K562 (cell line): ENCODE data around the gene FANCI. TPM values are rescaled to one million over a fixed set of nuclear protein-coding genes. Genes with fewer than 3 reads are reported as not detected.

Experiments
- ATAC-seq: fragments of 200-7000 bp; cut with Tn5 transposase; 3 replicates; pipeline ENCODE4 v1.9.1; 2020; ENCODE audit warnings: moderate library complexity
- BruUV-seq: library from RNA; stranded (reverse); fragments of 400-500 nt; replicated peaks from 2 replicates; lab custom pipeline; 2021; lab: Mats Ljungman, UMichigan
- CTCF ChIA-PET: fragments of 300-600 bp; formaldehyde crosslinking; extraction: SDS; loops from one replicate; lab custom pipeline; 2021; ENCODE audit warnings: low intra/inter-chr PET ratio; lab: Yijun Ruan, JAX
- POLR2A ChIA-PET: fragments of 300-600, 350-650 bp; sonication (Branson Sonifier 250); formaldehyde crosslinking; extraction: SDS; loops from one replicate; lab custom pipeline; 2021; ENCODE audit warnings: antibody characterized with exemption, inconsistent platforms; lab: Yijun Ruan, JAX
- DNase-seq, 4 experiments: peaks; one replicate each; pipeline versions ENCODE4 v3.0.0 to v3.0.0-alpha.2; 2011 to 2018; ENCODE audit warnings: low spot score in 3 of 4, mixed read lengths in 3 of 4; ENCODE audit errors: extremely low read depth in 1 of 4
- FAIRE-seq: peaks from 2 replicates; lab custom pipeline; 2011; peaks lifted over from hg19 to GRCh38; lab: Jason Lieb, UNC
- H2AFZ ChIP-seq: 2 replicates; pipeline ENCODE4 v1.6.0; 2011; ENCODE audit warnings: low read depth, low read length, control low read depth, inconsistent platforms
- H3K27ac ChIP-seq: fragments of 200-600 bp; 3 replicates; pipeline ENCODE4 v1.8.0; 2011; ENCODE audit warnings: low read depth, mild to moderate bottlenecking, control low read depth, inconsistent platforms, low read length, moderate library complexity, mixed read lengths; ENCODE audit errors: extremely low read depth
- H3K27me3 ChIP-seq, 2 experiments: fragments of 300-600 bp in 1 of 2; 2 replicates in 1 of 2; 3 replicates in 1 of 2; pipeline versions ENCODE4 v1.6.0 to v1.8.0; 2011; ENCODE audit warnings: inconsistent platforms in 2 of 2, low read length in 2 of 2, mild to moderate bottlenecking in 1 of 2, mixed read lengths in 1 of 2, moderate library complexity in 1 of 2; ENCODE audit not compliant: control insufficient read depth in 2 of 2, insufficient read depth in 2 of 2
- H3K36me3 ChIP-seq: fragments of 300-600 bp; 3 replicates; pipeline ENCODE4 v1.8.0; 2011; ENCODE audit warnings: mild to moderate bottlenecking, low read length, inconsistent platforms; ENCODE audit not compliant: control insufficient read depth, insufficient read depth
- H3K4me1 ChIP-seq, 2 experiments: fragments of 200-600 bp in 1 of 2; replicated peaks in 1 of 2; 2 replicates in 1 of 2; 3 replicates in 1 of 2; pipeline versions ENCODE4 v1.5.1 to v1.8.0; 2011; ENCODE audit warnings: inconsistent platforms in 2 of 2, low read length in 2 of 2, mild to moderate bottlenecking in 1 of 2, mixed read lengths in 1 of 2, moderate library complexity in 1 of 2; ENCODE audit not compliant: control insufficient read depth in 2 of 2, insufficient read depth in 2 of 2
- H3K4me2 ChIP-seq: 2 replicates; pipeline ENCODE4 v1.6.1; 2011; ENCODE audit warnings: low read length, control low read depth, inconsistent platforms, mixed read lengths; ENCODE audit not compliant: insufficient read depth
- H3K4me3 ChIP-seq: fragments of 200-600 bp; sonication (generic), shearing (Covaris generic); 2 replicates; pipeline ENCODE4 v1.5.1; 2016; ENCODE audit warnings: control low read depth, inconsistent platforms
- H3K79me2 ChIP-seq: fragments of 200-600 bp; 3 replicates; pipeline ENCODE4 v1.8.0; 2011; ENCODE audit warnings: low read length, inconsistent platforms; ENCODE audit not compliant: control insufficient read depth, insufficient read depth
- H3K9ac ChIP-seq, 2 experiments: 2 replicates each; pipeline versions ENCODE4 v1.6.0 to v1.6.1; 2011; ENCODE audit warnings: low read depth in 2 of 2, low read length in 2 of 2, control low read depth in 1 of 2, inconsistent platforms in 1 of 2, mild to moderate bottlenecking in 1 of 2, mixed read lengths in 1 of 2; ENCODE audit not compliant: insufficient read depth in 1 of 2
- H3K9me1 ChIP-seq: one replicate; pipeline ENCODE4 v1.6.0; 2011; ENCODE audit warnings: inconsistent platforms, mild to moderate bottlenecking, low read length, moderate library complexity; ENCODE audit not compliant: control insufficient read depth, insufficient read depth
- H3K9me3 ChIP-seq: replicated peaks from 2 replicates; pipeline ENCODE4 v1.5.1; 2011; ENCODE audit warnings: low read depth, low read length, inconsistent platforms; ENCODE audit not compliant: control insufficient read depth, insufficient read depth
- H4K20me1 ChIP-seq: replicated peaks from 2 replicates; pipeline ENCODE4 v1.6.1; 2011; ENCODE audit warnings: low read length, inconsistent platforms, mixed read lengths; ENCODE audit not compliant: control insufficient read depth, insufficient read depth
- ATF1 ChIP-seq, 2 experiments: fragments of 450-650 bp in 1 of 2; IDR thresholded peaks; 2 replicates each; pipeline ENCODE4 v1.6.1; 2016; ENCODE audit warnings: missing compliant biosample characterization in 1 of 2, missing genetic modification characterization in 1 of 2
- JUND ChIP-seq, 2 experiments: IDR thresholded peaks; 2 replicates in 1 of 2; 3 replicates in 1 of 2; pipeline ENCODE4 v1.6.1; 2011; ENCODE audit warnings: borderline replicate concordance in 2 of 2, low read depth in 2 of 2, low read length in 2 of 2, improper control_type of control experiment in 1 of 2, missing biosample characterization in 1 of 2, missing genetic modification characterization in 1 of 2, missing genetic modification reagents in 1 of 2
- MEF2D ChIP-seq: conservative IDR thresholded peaks from 2 replicates; pipeline ENCODE4 v1.6.1; 2016; ENCODE audit warnings: low read depth, missing genetic modification characterization, missing compliant biosample characterization
- RAD21 ChIP-seq, 2 experiments: fragments of 250-450 bp in 1 of 2; fragments of 450-650 bp in 1 of 2; sonication (Bioruptor Pico) in 1 of 2; formaldehyde crosslinking in 1 of 2; IDR thresholded peaks in 1 of 2; conservative IDR thresholded peaks in 1 of 2; 2 replicates each; pipeline versions ENCODE4 v1.4.0 to v1.8.0; 2020 to 2022; ENCODE audit warnings: mild to moderate bottlenecking in 2 of 2, moderate library complexity in 1 of 2
- ZKSCAN1 ChIP-seq: fragments of 150-350 bp; IDR thresholded peaks from 2 replicates; pipeline ENCODE4 v1.6.1; 2016; ENCODE audit warnings: low read depth, low read length
- ZNF212 ChIP-seq: fragments of 450-650 bp; formaldehyde crosslinking; IDR thresholded peaks from 2 replicates; pipeline ENCODE4 v1.4.0; 2020; ENCODE audit warnings: mild to moderate bottlenecking
- ZNF3 ChIP-seq: fragments of 250-450 bp; sonication (Bioruptor Pico); IDR thresholded peaks from 2 replicates; pipeline ENCODE4 v1.5.0; 2021; ENCODE audit warnings: mild to moderate bottlenecking, moderate library complexity
- WGBS: fragments of 100-300 bp; shearing (Covaris generic); methylation state at CpG from one replicate; pipeline ENCODE4 v1.1.6; 2016; ENCODE audit warnings: low coverage, mixed read lengths; ENCODE audit not compliant: insufficient coverage; ENCODE audit errors: missing lambda C conversion rate; 5-methylcytosine and 5-hydroxymethylcytosine counted together
- in situ Hi-C: fragments of 300-500 bp; cut with MboI; formaldehyde crosslinking; loops from 4 replicates; pipeline ENCODE4 v1.15.0; 2018; ENCODE audit warnings: inconsistent platforms, mixed read lengths
- intact Hi-C: fragments of 100-400 bp; cut with micrococcal nuclease; formaldehyde crosslinking; loops from 2 replicates; pipeline ENCODE4 v1.14.2; 2022
- polyA plus RNA-seq, 8 experiments: library from polyadenylated mRNA; depleted of rRNA in 4 of 8; stranded (reverse) in 5 of 8; unstranded in 3 of 8; fragments of >200 nt; fragmentation: Nextera tagmentation in 2 of 8; fragmentation: Illumina TruSeq in 1 of 8; extraction: Ambion mirVana in 2 of 8; extraction: Trizol in 1 of 8; gene quantifications; 2 replicates each; pipeline versions ENCODE4 v1.2.1 to v1.2.3, GENCODE V29; 2011 to 2014; ENCODE audit warnings: inconsistent platforms in 1 of 8, missing spikeins in 1 of 8
- total RNA-seq, 7 experiments: library from RNA; depleted of rRNA in 6 of 7; stranded (reverse); fragments of >200 nt in 6 of 7; fragmentation: Illumina TruSeq in 2 of 7; extraction: Trizol in 2 of 7; gene quantifications; 2 replicates each; pipeline versions ENCODE4 v1.2.1 to v1.2.3, GENCODE V29; 2011 to 2021; ENCODE audit warnings: low replicate concordance in 1 of 7
- TF ChIP-seq, protein P1 (sequence below): fragments of 450-650 bp; IDR thresholded peaks from 2 replicates; pipeline ENCODE4 v1.6.1; 2017; ENCODE audit warnings: antibody characterized with exemption, mild to moderate bottlenecking

FANCI gene
- total and polyA plus RNA-seq, 9 of the 15 experiments (the other 6 are each of a cell fraction or from before 2014, with no cell fraction given) = 72.1 to 165 (median 131) TPM

- intact Hi-C loops = loop anchor here (5.0 kb wide), 1 partner anchor 98 kb away; no protein-coding TSS in a partner anchor
- Histone ChIP-seq H4K20me1 (no peaks in the 10 kb centered on the region), H2AFZ (no peak overlapping the region), H3K4me2 (no peak overlapping the region), H3K9me1 (no peaks in the 10 kb centered on the region), H3K4me3 (no peak overlapping the region), H3K9ac (no peak overlapping the region), H3K36me3 (peaks cover 91% of the 10 kb centered on the region), H3K27ac (no peak overlapping the region), H3K79me2 (no peaks in the 10 kb centered on the region), H3K4me1 (peaks cover 0 to 6% of the 10 kb centered on the region in 2 experiments; a peak in 2 of 5 replicates), H3K27me3 (no peaks in the 10 kb centered on the region), H3K9me3 (no peaks in the 10 kb centered on the region)
- no peak for DNase-seq
- 46% methylated on average over 3 of the region's 3 CpGs for WGBS
- TF ChIP-seq ZNF3 (no peak), JUND (IDR thresholded peaks at IDR 0.05; ENCODE audit: borderline replicate concordance, low read depth, low read length) (no peak), JUND (tag; IDR thresholded peaks at IDR 0.05; ENCODE audit: borderline replicate concordance, low read depth, low read length) (peak; percentile 9; the same call in 1 of the 3 replicates)
- FAIRE-seq = no peak
- ATAC-seq = no peak
- in situ Hi-C loops = no loop called here
- ChIA-PET POLR2A (interaction anchor here (0.7 to 1.8 kb wide), 8 partner anchors 10 to 570 kb away, joined by 3 to 7 read pairs (median 4); partner anchors contain the start of gene POLG), CTCF (interaction anchor here (0.6 kb wide), 1 partner anchor 10 kb away, joined by 5 read pairs; no protein-coding TSS in a partner anchor)
- no TSS peak for BruUV-seq
These were observed 61.6 kb downstream of the FANCI start for GRCh38 chr15:89305395-89305794.

DNA sequence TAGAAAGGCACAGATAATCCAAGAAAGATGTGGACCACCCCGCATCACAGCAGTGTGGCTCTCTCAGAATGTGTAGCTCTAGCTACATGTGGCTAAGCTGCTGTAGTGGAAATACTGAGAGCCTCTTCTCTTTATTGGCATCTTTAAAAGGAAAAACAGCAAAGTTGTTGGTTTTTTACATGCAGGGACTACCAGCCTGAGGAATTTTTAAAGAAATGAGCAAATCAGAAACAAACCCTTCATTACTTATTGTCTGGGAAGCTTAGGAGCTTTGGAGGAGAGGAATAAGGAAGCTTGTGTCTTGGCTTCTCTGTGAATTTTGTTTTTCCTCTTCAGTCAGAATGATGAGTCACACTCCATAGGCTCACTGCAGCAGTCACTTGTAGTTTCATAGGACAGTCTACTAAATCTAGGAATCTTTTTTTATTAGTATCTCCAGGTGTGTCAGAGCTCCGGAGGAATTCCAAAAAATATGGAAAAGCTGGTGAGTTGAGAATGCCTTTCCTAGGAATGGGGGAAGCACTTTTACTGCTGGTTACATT lies 63.3 kb downstream of the FANCI start:
- CTCF ChIA-PET = no interaction called here
- 93% methylated on average over 2 of the region's 2 CpGs for WGBS
- no peak overlapping the region for H3K4me3 ChIP-seq
- H3K79me2 ChIP-seq = no peaks in the 10 kb centered on the region
- peaks cover 0 to 6% of the 10 kb centered on the region in 2 experiments; a peak in 2 of 5 replicates for H3K4me1 ChIP-seq
- H3K9me1 ChIP-seq = no peaks in the 10 kb centered on the region
- H3K36me3 ChIP-seq = peaks cover 86% of the 10 kb centered on the region
- H3K9ac ChIP-seq = no peak overlapping the region
- H2AFZ ChIP-seq = no peak overlapping the region
- no peak overlapping the region for H3K27ac ChIP-seq
- no peaks in the 10 kb centered on the region for H3K27me3 ChIP-seq
- POLR2A ChIA-PET = interaction anchor here (0.7 to 1.2 kb wide), 4 partner anchors 8 to 27 kb away, joined by 3 to 6 read pairs (median 4); partner anchors contain the start of gene POLG
- no peak for ATAC-seq
- no peak overlapping the region for H3K4me2 ChIP-seq
- intact Hi-C loops = loop anchor here (5.0 kb wide), 1 partner anchor 100 kb away; no protein-coding TSS in a partner anchor
- no peak for DNase-seq
- H3K9me3 ChIP-seq = no peaks in the 10 kb centered on the region
- H4K20me1 ChIP-seq = no peaks in the 10 kb centered on the region
- in situ Hi-C loops = no loop called here
- BruUV-seq = no TSS peak
- FAIRE-seq = no peak
- TF ChIP-seq, protein P1, sequence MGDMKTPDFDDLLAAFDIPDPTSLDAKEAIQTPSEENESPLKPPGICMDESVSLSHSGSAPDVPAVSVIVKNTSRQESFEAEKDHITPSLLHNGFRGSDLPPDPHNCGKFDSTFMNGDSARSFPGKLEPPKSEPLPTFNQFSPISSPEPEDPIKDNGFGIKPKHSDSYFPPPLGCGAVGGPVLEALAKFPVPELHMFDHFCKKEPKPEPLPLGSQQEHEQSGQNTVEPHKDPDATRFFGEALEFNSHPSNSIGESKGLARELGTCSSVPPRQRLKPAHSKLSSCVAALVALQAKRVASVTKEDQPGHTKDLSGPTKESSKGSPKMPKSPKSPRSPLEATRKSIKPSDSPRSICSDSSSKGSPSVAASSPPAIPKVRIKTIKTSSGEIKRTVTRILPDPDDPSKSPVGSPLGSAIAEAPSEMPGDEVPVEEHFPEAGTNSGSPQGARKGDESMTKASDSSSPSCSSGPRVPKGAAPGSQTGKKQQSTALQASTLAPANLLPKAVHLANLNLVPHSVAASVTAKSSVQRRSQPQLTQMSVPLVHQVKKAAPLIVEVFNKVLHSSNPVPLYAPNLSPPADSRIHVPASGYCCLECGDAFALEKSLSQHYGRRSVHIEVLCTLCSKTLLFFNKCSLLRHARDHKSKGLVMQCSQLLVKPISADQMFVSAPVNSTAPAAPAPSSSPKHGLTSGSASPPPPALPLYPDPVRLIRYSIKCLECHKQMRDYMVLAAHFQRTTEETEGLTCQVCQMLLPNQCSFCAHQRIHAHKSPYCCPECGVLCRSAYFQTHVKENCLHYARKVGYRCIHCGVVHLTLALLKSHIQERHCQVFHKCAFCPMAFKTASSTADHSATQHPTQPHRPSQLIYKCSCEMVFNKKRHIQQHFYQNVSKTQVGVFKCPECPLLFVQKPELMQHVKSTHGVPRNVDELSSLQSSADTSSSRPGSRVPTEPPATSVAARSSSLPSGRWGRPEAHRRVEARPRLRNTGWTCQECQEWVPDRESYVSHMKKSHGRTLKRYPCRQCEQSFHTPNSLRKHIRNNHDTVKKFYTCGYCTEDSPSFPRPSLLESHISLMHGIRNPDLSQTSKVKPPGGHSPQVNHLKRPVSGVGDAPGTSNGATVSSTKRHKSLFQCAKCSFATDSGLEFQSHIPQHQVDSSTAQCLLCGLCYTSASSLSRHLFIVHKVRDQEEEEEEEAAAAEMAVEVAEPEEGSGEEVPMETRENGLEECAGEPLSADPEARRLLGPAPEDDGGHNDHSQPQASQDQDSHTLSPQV = no peak
- no peak for TF ChIP-seq ZKSCAN1
- TF ChIP-seq RAD21 (CRISPR knock-in tag; conservative IDR thresholded peaks at IDR 0.05 in 1 of 2, IDR thresholded peaks at IDR 0.05 in 1 of 2) = no peak
- no peak for TF ChIP-seq ZNF212 (CRISPR knock-in tag)
- no peak for TF ChIP-seq ATF1 (CRISPR knock-in tag; IDR thresholded peaks at IDR 0.05)
- no peak for TF ChIP-seq ATF1 (tag; IDR thresholded peaks at IDR 0.05)
- TF ChIP-seq MEF2D (tag) = no peak
